Left lung (tissue), 10 donors: ENCODE results near the gene MGAT3. TPM values are rescaled to one million over a fixed set of nuclear protein-coding genes. Genes with fewer than 3 reads are reported as not detected.

Experiments
- ATAC-seq: fragments of 200-7000 bp; cut with Tn5 transposase; one replicate; pipeline ENCODE4 v1.9.1; 2020; ENCODE audit warnings: moderate library complexity
- DNase-seq, 4 donors: peaks; one replicate each; pipeline ENCODE4 v3.0.0-alpha.2; 2013 to 2020
- H3K27ac ChIP-seq, 2 donors: fragments of 200-600 bp; sonication (generic) in 1 of 2; one replicate each; pipeline versions ENCODE4 v1.5.0 to v1.8.0; 2020 to 2021
- H3K27me3 ChIP-seq, 2 donors: fragments of 200-600 bp; sonication (generic) in 1 of 2; one replicate each; pipeline versions ENCODE4 v1.5.0 to v1.8.0; 2020 to 2021
- H3K36me3 ChIP-seq, 2 donors: fragments of 200-600 bp; sonication (generic) in 1 of 2; one replicate each; pipeline versions ENCODE4 v1.5.0 to v1.8.0; 2020 to 2021
- H3K4me1 ChIP-seq, 2 donors: fragments of 200-600 bp; one replicate each; pipeline ENCODE4 v1.8.0; 2021
- H3K4me3 ChIP-seq, 2 donors: fragments of 200-600 bp; sonication (generic) in 1 of 2; one replicate each; pipeline versions ENCODE4 v1.5.0 to v1.8.0; 2020 to 2021; ENCODE audit warnings: mild to moderate bottlenecking in 1 of 2
- H3K9me3 ChIP-seq, 2 donors: fragments of 200-600 bp; sonication (generic) in 1 of 2; one replicate each; pipeline versions ENCODE4 v1.5.0 to v1.8.0; 2020 to 2021
- intact Hi-C, 2 donors: fragments of 100-400 bp; cut with DNase I; formaldehyde crosslinking; loops; one replicate each; pipeline versions ENCODE4 v1.11.2 to v1.14.2; 2022
- polyA plus RNA-seq, 6 donors: library from polyadenylated mRNA; unstranded; fragments of 120-200 nt; gene quantifications; one replicate each; pipeline ENCODE4 v1.2.1, GENCODE V29; 2013; ENCODE audit not compliant: insufficient read length in 6 of 6
- total RNA-seq, 2 donors: library from RNA; stranded (reverse); fragmentation: NEBNext Ultra II Directional; extraction: Animal tissue kit (Norgen Biotek cat#: 25700); gene quantifications; one replicate each; pipeline ENCODE4 v1.2.1, GENCODE V29; 2021
- TF ChIP-seq, protein P1 (sequence below), 2 donors: fragments of 200-600 bp; sonication (generic) in 1 of 2; IDR thresholded peaks; one replicate each; pipeline versions ENCODE4 v1.5.0 to v1.8.0; 2021; ENCODE audit warnings: antibody characterized with exemption in 2 of 2
- donor health status: DM: no; HTN: yes; CAD: no.
- donor health status: DM: no; HTN: no; CAD: no.

Gene MGAT3
- total and polyA plus RNA-seq, 8 donors: 6.7 to 21.2 (median 13.4) TPM

DNA sequence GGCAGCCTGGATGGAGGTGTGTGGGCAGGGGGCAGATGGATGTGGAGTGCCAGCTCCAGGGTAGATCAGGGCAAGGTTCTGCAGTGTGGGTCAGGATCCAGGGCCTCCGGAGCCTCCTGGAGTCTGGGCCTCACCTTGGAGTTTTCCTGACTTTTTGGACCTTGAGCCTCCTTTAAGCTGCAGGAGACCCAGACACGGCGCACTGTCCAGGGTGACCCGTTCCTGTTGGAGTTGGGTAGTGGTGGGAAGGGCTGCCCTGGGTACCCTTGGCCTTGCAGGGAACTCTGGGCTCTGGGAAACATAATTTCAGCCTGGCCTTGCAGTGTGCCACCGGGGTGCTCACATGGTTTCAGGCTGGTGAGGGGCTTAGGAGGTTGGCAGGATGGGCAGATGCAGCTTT, 17.0 kb downstream of the MGAT3 start:
- no peak for ATAC-seq
- intact Hi-C loops: no loop called here

DNA sequence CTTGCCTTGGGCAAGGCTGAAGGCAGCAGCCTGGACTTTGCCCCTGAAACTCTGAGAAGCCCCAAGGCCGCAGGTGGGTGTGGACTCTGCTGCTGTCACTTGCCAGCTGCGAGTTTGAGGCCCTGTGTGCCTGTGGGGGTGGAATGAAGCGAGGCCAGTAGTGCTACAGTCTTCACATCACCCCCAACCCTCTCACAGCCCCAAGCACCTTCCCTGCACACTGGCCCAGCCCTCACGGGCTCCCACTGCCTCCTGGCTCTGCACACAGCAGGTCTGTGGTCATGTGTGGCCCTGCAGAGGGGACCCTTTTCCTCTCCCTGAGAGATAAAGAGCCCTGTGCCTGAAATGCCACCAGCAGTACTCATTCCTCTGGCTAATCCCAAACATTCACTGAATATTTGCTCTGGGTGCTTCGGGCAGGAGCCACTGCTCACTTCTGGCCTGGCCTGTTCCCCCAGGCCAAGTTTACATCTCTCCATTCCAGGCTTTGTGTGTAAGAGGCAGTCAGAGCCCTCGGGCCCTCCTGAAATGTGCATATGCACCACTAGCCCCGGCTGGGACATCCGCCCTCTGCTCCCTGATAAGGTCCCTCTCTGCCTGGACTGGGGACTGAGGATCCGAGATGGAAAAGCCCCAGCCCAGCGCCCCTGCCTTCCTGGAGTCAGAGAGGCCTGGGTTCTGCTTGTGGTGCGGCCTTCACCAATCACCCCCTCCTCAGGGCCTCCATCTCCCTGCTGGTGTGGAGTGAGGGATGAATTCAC, 17.7 kb downstream of the MGAT3 start:
- H3K36me3 ChIP-seq: no peaks in the 10 kb centered on the region
- intact Hi-C loops: no loop called here
- no peak overlapping the region for H3K4me3 ChIP-seq
- H3K4me1 ChIP-seq: peaks cover 10 to 35% of the 10 kb centered on the region in 2 donors
- no peaks in the 10 kb centered on the region for H3K9me3 ChIP-seq
- H3K27ac ChIP-seq: no peak overlapping the region
- H3K27me3 ChIP-seq: peaks cover 0 to 4% of the 10 kb centered on the region in 2 donors
- no peak for ATAC-seq
- DNase-seq: no peak
- TF ChIP-seq, protein P1, sequence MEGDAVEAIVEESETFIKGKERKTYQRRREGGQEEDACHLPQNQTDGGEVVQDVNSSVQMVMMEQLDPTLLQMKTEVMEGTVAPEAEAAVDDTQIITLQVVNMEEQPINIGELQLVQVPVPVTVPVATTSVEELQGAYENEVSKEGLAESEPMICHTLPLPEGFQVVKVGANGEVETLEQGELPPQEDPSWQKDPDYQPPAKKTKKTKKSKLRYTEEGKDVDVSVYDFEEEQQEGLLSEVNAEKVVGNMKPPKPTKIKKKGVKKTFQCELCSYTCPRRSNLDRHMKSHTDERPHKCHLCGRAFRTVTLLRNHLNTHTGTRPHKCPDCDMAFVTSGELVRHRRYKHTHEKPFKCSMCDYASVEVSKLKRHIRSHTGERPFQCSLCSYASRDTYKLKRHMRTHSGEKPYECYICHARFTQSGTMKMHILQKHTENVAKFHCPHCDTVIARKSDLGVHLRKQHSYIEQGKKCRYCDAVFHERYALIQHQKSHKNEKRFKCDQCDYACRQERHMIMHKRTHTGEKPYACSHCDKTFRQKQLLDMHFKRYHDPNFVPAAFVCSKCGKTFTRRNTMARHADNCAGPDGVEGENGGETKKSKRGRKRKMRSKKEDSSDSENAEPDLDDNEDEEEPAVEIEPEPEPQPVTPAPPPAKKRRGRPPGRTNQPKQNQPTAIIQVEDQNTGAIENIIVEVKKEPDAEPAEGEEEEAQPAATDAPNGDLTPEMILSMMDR (IDR thresholded peaks at IDR 0.05): no peak

More for the DNA sequence above, 17.0 kb downstream of the MGAT3 start:
- Histone ChIP-seq H3K9me3 (no peaks in the 10 kb centered on the region), H3K4me3 (no peak overlapping the region), H3K36me3 (no peaks in the 10 kb centered on the region), H3K27me3 (peaks cover 0 to 11% of the 10 kb centered on the region in 2 donors), H3K4me1 (peaks cover 10 to 42% of the 10 kb centered on the region in 2 donors), H3K27ac (no peak overlapping the region)
- DNase-seq: no peak
- TF ChIP-seq, protein P1 (IDR thresholded peaks at IDR 0.05): no peak

DNA sequence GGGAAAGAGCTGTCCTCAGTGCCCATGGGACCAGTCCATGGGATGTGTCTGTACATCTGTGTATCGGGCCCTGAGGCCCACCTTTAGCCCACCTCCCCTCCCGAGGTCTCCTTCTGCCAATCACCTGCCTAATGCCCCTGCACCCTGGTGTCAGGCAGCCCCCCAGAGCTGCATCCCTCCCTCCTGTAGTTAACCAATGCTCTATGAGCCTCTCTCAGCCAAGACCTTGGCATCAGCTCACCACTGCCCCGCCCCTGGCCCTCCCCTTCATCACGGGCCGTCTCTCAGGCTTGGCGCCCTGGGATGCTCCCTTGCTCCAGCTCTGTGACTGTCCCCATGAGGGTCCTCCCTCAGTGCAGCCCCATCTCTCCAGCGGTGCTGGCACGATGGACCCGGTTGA, 18.5 kb downstream of the MGAT3 start:
- no peak overlapping the region for H3K27ac ChIP-seq
- no peak overlapping the region for H3K4me3 ChIP-seq
- DNase-seq (no peak), ATAC-seq (no peak)
- TF ChIP-seq, protein P1 (IDR thresholded peaks at IDR 0.05): no peak
- H3K4me1 ChIP-seq: peaks cover 10 to 28% of the 10 kb centered on the region in 2 donors
- intact Hi-C loops: no loop called here
- no peaks in the 10 kb centered on the region for H3K27me3 ChIP-seq
- H3K9me3 ChIP-seq: no peaks in the 10 kb centered on the region
- no peaks in the 10 kb centered on the region for H3K36me3 ChIP-seq

DNA sequence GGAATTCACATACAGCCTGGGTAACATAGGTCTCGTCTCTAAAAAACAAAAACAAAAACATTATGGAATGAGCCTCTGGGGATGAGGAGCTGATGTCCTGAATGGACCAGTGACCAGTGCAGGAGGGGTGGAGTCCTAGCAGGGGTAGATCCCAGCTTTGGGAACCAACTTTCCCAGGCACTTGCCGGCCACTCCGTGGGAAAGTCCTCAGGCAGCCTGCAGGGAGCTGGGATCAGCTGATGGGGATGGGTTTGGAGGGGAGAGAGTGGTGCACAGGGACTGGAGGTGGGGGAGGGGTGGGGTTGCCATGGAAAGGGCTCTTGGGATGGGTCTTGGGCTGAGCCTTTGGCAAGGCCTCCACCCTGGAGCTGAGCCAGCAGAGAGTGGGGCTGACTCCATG, 19.1 kb downstream of the MGAT3 start:
- ATAC-seq (no peak), DNase-seq (no peak)
- H3K9me3 ChIP-seq: no peaks in the 10 kb centered on the region
- TF ChIP-seq, protein P1 (IDR thresholded peaks at IDR 0.05): no peak
- intact Hi-C loops: no loop called here
- H3K27me3 ChIP-seq: no peaks in the 10 kb centered on the region
- H3K36me3 ChIP-seq: no peaks in the 10 kb centered on the region
- H3K4me1 ChIP-seq: peaks cover 10 to 23% of the 10 kb centered on the region in 2 donors
- no peak overlapping the region for H3K4me3 ChIP-seq
- H3K27ac ChIP-seq: no peak overlapping the region

DNA sequence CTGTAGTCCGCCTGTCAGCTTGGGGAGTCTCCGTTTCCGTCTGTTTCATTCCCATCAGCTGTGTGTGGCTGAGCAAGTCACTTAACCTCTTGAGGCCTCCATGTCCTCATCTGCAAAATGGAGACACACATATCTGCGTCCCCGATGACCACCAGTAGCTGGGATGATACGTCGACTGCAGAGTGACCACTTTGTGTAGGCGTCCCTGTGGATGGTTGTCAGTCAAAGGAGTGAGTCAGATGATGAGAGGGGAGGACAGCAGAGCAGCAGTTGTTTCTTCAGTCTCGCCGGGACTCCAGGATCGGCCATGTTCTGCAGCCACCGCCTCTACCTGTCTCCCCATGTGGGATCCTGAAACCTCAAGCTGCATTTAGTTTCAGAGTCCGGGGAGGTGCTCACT, 19.9 kb downstream of the MGAT3 start:
- DNase-seq (no peak), ATAC-seq (no peak)
- Histone ChIP-seq H3K36me3 (no peaks in the 10 kb centered on the region), H3K27ac (no peak overlapping the region), H3K9me3 (no peaks in the 10 kb centered on the region), H3K27me3 (no peaks in the 10 kb centered on the region), H3K4me3 (no peak overlapping the region), H3K4me1 (peaks cover 7 to 15% of the 10 kb centered on the region in 2 donors)
- TF ChIP-seq, protein P1 (IDR thresholded peaks at IDR 0.05): no peak
- intact Hi-C loops: no loop called here
